ENCODE measurements around the gene CUL5. TPM values are rescaled to one million over a fixed set of nuclear protein-coding genes. Genes with fewer than 3 reads are reported as not detected.

Gene CUL5
- 26.9 and 36.6 TPM in 2 replicates for total RNA-seq (2014; rRNA removed; shearing (Covaris generic))

DNA sequence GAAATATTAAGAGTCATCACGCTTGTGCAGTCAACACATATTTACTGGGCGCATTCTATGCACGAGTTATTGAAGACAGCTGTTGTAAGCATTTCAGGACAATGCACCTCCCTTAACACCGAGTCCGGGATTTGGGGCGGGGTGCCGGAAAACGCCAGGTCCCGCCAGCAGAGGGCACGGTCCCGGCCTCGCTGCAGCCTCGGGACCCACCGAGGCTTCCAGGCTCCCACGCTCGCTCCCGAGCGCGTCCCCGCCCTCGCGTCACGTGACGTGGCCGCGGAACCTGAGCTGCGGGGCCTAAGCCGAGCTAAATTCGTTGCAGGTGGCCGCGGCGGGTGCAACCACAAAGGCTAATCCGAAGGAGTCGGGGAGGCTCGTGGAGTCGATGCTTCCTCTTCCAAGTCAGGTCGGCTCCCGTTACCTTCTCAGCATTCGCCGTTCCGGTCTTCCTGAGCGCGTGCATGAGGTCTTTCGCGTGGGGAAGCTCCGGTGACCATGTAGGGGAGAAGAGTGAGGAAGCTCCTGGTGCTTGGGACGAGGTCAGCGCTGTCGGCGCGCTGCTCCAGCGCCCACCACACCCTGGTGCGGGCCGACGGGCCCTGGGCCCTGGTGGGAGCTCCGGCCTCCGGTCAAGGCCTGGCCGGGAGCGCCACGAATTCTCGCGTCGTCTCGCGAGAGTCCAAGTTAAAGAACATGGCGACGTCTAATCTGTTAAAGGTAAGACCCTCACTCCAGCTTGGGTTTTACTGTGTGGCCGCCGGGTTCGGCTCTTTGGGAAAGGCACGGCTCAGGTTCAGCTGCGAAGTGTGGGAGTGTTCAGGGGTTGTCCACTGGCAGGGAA is at the start of gene CUL5:
Gene CUL5, plus strand, starts transcription at position 243 of the 841 bp plus-strand sequence. Its CDS starts 451 bp downstream, at position 694.
- peak; percentile 95 for DNase-seq (ENCODE audit: low spot score)

DNA sequence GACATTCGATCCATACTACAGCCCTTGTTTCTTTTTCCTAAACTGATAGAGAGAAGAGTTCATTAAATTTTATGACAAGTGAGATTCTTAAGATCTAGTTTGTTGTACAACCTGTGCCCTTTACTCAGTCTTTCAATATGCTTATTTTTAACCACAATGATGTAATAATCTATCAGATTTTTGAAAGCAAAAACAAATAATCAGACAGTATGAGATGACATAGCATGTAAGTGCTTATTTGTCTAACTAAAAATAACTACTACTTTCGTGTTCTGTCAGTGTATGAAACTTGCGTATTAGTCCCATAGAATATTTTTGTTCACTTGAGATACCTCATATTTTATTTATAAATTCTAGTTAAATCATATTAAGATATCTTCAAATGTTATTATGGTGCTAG is 47.2 kb upstream of the CUL5 start:
- no peak for DNase-seq (ENCODE audit: low spot score)

DNA sequence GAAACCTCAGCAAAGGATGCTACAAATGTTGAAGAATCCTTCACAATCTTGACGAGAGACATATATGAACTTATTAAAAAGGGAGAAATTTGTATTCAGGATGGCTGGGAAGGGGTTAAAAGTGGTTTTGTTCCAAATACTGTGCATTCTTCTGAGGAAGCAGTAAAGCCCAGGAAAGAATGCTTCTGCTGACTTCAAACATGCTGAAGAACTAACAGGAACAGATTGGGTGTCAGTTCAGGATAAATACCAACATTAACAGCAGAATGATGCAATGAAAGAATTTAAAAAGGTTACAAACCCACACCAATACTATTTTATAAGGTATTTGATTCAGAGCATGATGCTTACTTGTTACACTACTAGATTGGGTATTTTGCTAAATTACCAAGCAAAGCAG is 46.5 kb upstream of the CUL5 start:
- DNase-seq (ENCODE audit: low spot score), result no peak

DNA sequence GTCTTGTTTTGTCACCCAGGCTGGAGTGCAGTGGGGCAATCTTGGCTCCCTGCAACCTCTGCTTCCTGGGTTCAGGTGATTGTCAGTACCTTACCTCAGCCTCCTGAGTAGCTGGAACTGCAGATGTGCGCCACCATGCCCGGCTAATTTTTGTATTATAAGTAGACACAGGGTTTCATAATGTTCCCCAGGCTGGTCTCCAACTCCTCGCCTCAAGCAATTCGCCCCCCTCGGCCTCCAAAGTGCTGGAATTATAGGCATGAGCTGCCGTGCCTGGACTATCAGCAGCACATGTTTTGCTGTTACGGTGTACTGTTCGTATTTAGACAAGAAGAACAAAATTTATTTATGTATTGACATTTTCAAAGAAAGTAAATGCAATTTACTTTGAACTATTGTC is 45.6 kb upstream of the CUL5 start:
- DNase-seq (ENCODE audit: low spot score), result no peak

DNA sequence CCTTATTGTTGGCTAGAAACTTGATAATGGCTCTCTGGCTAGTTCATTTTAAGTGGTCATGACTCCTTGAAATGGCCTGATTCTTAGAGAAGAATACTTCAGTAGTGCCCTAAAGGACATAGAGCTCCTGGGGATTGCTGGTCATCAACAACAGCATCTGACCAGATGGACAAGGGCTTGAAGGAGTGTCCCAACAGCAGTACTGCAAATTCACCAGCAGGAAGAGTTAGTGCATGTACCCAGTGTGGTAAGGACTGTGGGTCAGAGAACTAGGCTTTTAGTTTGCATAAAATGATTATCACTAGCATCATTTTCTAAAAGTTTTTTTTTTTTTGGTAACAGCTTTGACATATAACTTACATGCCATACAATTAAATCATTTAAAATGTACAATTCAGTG is 39.5 kb upstream of the CUL5 start:
- DNase-seq (ENCODE audit: low spot score), result peak; percentile 25

DNA sequence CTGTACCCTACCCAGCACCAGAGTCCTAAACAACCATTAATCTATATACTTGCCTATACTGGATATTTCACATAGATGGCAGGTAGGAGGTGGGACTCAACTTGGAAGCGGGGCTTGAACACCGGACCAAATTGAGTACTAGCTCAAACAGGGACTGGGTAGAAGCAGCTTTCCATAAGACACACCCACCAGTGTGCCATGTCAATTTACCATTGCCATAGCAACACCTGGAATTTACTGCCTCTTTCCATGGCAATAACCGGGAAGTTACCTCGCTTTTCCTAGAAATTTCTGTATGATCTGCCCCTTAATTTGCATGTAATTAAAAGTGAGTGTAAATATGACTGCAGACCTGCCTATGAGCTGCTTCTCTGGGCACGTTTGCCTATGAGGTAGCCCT is 38.6 kb upstream of the CUL5 start:
- no peak for DNase-seq (ENCODE audit: low spot score)

DNA sequence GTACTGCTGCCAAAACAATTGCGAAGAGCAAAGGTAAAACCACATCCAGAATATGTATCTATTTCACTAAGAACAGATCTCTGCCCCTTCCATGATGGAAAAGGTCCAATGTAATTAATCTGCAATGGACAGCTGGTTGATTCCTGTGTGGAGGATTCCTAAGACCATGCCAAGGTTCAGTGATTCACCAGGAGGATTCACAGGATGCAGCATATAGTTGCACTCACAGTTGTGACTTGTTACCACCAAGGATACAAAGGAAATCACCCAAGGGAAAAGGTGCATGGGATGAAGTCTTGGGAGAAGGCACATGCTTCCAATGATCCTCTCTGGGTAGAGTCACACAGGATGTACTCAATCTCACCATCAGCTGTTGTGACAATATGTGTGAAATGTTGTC is 35.1 kb upstream of the CUL5 start:
- DNase-seq (ENCODE audit: low spot score), result no peak

DNA sequence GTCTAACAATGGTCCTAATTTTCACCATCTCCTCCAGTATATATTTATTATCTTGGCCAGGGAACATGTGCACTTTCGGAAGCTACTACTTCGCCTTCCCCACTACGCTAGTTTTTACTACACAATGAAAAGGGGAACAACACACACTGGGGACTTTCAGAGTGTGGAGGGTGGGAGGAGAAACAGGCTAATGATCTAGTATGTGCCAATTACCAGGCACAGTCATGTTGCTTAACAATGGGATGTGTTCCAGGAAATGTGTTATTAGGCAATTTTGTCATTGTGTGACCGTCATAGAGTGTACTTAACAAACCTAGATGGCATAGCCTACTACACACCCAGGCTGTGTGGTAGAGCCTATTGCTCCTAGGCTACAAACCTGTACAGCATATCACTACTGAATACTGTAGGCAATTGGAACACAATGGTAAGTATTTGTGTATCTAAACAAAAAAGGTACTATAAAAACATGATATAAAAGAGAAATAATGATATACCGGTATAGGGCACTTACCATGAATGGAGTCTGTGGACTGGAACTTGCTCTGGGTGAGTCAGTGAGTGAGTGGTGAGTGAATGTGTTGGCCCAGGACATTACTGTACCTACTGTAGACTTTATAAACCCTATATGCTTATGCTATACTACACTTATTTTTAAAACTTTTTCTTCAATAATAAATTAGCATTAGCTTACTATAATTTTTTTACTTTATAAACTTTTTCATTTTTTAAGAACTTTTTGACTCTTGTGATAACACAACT is 20.1 kb upstream of the CUL5 start:
- DNase-seq (ENCODE audit: low spot score), result no peak

DNA sequence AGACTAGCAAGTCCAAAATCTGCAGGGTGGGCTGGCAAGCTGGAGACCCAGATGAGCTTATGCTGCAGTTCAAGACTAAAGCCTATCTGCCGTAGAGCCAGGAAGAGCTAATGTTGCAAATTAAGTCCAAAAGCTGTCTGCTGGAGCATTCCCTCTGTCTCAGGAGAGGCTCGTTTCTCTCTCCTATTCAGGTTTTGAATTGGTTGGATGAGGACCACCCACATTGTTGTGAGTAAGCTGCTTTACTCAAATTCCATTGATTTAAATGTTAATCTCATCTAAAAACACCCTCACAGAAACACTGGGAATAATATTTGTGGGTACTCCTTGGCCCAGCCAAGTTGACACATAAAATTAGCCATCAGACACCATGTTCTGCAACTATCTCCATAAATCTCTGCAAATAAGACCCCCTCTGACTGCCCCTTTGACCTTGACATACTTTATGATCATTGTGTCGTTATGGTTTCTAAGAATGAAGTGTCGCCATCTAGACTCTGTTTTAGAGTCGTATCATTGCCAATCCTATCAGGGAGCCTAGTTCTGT is 16.8 kb upstream of the CUL5 start:
- no peak for DNase-seq (ENCODE audit: low spot score)

DNA sequence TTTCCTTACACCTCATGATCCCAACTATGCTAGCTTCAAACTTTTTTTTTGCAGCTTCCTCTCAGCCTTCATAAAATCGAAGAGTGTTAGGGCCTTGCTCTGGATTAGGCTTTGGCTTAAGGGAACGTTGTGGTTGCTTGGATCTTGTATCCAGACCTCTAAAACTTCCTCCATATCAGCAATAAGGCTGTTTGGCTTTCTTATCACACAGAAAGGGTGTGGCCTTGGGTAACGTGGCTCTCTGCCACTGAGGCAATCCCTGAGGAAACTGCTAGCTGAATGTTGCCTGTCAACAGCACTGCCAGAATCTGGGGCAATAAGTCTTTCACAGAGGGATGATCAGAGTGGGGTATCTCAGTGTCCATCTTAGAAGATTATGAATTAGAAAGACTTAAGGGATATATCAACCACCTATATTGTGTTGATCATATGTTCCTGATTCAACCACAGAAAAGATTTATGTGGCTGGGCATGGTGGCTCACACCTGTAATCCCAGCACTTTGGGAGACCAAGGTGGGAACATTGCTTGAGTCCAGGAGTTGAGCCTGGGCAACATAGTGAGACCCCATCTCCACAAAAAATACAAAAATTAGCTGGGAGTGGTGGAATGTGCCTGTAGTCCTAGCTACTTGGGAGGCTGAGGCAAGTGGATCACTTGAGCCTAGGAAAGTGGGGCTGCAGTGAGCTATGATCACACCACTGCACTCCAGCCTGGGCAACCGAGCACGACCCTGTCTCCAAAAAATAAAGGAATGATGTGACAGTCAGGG is 12.5 kb upstream of the CUL5 start:
- DNase-seq (ENCODE audit: low spot score), result no peak

DNA sequence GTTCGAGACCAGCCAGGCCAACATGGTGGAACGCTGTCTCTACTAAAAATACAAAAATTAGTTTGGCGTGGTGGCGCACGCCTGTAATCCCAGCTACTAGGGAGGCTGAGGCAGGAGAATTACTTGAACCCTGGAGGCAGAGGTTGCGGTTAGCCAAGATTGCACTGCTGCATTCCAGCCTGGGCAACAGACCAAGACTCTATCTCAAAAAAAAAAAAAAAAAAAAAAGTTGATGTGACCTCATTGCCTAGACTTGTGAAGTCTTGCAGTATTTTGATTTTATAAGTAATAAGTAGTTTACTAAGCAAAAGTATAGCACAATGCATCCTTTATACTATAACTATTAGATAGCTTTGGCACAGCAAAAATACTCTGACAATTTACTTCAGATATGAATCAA is 9.9 kb upstream of the CUL5 start:
- DNase-seq (ENCODE audit: low spot score), result no peak

DNA sequence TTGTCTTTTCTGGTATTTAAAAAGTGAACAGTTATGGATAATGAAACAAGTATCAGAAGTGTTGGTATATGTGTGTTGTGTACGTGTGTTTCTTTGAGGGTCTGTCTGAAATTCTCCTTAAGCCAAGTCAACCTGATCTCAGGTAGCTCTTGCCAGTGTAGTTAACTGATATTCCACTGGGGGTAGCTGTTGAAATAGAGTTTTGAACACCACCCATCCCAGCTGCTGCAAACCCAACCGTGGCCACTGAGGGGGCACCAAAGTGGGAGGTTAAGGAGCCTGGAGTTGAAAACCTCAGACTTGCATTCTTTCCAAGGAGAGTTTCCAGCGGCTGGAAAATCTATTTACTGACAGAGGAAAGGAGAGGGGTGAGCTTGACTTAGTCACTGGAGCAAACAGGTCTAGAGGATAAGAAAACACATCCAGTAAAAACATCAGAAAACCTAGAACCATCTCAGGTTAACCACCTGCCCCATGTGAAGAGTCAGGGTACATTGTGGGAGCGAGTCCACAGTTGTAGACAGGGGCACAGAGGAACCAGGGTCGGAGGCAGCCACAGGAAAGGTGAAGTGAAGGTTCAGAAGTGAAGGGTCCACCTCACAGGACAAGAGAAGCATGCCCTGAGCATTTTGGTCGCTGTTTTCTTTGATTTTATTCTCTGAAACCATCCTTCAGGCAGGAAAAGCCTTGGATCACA is 8.8 kb upstream of the CUL5 start:
- peak; percentile 66 for DNase-seq (ENCODE audit: low spot score)

DNA sequence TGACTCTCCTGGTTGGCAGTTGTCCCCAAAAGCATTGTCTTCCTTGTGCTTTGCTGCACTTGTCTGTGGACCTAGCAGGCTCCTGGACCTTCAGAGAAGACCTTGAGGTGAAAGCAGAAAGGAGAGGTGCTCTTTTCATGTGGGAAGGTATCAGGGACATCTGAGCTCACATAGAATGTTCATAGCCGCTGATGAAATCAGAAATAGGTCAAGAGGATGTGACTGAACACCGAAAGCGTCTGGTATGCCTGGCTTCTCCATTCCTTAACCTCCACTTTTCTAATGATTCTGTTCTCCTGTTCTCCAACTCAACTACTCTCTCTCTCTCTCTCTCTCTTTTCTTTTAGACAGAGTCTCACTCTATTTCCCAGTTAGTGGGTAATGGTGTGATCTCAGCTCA is 6.2 kb upstream of the CUL5 start:
- no peak for DNase-seq (ENCODE audit: low spot score)

DNA sequence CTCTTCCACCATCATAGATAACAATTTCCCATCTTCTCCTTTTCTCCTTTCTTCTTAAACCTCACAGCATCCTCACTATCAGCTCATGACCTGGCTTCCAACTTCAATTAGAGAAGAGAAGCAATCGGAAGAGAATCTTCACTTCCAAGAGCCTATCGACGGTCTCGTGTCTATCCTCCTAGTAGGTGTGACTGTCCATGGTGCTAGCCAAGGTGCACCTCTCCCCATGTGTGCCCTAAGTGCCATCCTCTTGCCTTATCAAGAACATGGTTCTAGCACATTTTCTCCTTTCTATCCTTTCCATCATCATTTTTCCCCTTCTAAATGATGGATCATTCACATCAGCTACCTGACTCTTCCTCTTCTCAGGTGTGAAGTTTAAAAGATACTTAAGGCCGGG is 5.1 kb upstream of the CUL5 start:
- no peak for DNase-seq (ENCODE audit: low spot score)

DNA sequence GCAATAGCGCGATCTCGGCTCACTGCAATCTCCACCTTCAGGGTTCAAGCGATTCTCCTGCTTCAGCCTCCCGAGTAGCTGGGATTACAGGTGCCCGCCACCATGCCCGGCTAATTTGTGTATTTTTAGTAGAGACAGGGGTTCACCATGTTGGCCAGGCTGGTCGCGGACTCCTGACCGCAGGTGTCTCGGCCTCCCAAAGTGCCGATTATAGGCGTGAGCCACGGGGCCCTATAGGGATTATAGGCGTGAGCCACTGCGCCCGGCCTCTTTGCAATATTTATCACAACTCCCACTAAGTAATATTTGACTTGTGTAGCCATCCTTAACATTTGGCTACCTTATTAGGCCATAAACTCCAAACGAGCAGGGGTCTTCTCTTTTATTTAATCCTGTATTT is 879 bp upstream of the CUL5 start:
- no peak for DNase-seq (ENCODE audit: low spot score)

DNA sequence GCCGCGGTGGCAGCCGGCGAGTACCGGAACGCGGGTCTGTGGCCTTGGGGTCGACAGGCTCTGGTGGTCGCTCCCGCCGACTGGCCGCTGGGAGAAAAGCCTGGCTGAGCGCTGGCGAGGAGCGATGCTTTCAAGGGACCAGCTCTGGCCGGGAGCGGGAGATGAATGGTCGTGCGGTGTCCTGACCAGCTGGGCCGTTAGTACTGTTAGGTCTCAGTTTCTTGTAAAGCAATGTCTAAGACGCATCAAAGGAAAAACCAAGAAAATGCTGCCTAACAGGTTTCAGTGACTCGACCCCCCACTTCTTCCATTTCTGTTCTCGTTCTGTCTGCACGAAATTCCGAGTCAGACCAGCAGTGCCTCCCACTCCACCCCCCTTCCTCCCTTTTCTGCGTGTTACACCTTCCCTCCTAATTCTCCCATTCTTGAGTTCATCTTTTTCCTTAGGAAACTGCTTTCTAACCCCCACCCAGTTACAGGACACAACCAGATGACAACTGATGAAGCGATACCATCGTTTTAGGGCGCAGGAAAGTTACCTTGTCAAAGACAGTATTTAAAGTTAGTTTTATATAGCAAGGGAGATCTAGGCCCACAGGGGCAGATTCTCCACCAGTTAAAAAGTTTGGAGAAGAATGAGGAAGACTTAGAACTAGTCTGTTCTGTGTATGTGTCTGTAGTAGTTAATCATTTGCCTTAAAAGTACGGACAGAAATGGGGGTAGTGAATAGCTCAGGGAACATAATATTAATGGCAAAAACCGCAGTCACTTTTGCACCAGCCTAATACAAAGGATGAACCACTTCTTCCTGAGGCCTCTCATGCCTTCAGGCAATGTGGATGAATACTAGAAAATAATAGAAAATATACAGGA is 1.0 kb downstream of the CUL5 start:
- peak; percentile 67 for DNase-seq (ENCODE audit: low spot score)

DNA sequence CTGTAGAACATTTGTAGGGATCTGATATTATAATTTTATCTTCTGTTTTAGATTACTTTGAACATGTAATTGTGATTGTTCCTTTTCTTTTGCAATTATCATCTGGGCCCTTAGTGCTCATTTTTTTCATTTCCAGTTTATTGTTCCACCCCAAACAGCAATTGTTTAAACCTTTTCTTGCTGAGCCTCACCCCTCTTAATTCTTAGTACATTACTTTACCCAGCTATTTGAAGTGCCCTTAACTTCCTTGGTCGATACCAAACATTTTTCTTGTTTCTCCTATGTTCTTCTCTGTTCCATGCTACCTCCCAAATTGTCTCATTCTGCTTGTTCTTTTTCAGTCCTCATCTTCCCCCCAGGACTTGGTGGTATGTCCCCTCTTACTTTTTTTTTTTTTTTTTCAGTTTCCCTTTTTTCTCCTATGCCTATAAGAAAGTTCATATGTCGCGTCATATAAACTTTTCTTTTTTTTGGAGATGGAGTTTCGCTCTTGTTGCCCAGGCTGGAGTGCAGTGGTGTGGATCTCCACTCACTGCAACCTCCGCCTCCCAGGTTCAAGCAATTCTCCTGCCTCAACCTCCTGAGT is 3.5 kb downstream of the CUL5 start:
- no peak for DNase-seq (ENCODE audit: low spot score)

DNA sequence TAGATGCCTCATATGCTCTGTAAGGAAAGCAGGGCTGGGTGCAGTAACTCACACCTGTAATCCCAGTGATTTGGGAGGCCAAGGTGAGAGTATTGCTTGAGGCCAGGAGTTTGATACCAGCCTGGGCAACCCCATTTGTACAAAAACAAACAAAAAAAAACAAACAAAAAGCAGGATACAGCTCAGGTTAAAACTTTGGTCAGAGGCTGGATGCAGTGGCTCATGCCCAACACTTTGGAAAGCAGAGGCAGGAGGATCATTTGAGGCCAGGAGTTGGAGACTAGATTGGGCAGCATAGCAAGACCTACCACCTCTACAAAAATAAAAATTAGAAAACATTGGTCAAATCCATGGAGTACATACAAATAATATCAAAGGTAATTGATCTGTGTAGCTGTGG is 7.9 kb downstream of the CUL5 start:
- no peak for DNase-seq (ENCODE audit: low spot score)

DNA sequence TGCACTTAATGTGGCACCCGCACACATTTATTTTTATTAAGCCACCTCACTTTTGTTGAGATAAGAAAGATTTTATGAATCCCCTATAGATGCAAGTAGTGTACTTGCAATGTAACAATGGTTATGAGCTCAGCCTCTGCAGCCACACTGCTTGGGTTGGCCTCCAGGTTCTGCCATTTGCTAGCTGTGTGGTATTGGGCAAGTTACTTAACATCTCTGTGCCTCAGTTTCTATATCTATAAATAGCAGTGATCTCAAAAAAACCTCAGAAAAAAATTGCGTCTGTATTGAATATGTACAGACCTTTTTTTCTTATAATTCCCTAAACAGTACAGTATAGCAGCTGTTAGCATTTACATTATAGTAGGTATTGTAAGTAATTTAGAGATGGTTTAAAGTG is 10.0 kb downstream of the CUL5 start:
- DNase-seq (ENCODE audit: low spot score), result no peak

Data from HT-29 (cell line).